K562 (cell line): ENCODE measurements around the gene UBE2V1. TPM values are rescaled to one million over a fixed set of nuclear protein-coding genes. Genes with fewer than 3 reads are reported as not detected.

Experiments used
- ATF7 ChIP-seq: fragments of 450-650 bp; IDR thresholded peaks from 2 replicates; pipeline ENCODE4 v1.7.1; 2014; ENCODE audit warnings: mild to moderate bottlenecking, moderate library complexity
- CXXC5 ChIP-seq: fragments of 250-450 bp; sonication (Bioruptor Pico); IDR thresholded peaks from 2 replicates; pipeline ENCODE4 v1.8.0; 2022; ENCODE audit warnings: inconsistent platforms, mild to moderate bottlenecking, moderate library complexity
- L3MBTL2 ChIP-seq: fragments of 450-650 bp; IDR thresholded peaks from 2 replicates; pipeline ENCODE4 v1.6.1; 2016; ENCODE audit warnings: mild to moderate bottlenecking, moderate library complexity
- NR2C2 ChIP-seq, 2 experiments: fragments of 200-800 bp in 1 of 2; sonication (Bioruptor generic) in 1 of 2; sonication (generic) in 1 of 2; formaldehyde crosslinking in 1 of 2; IDR thresholded peaks; 2 replicates each; pipeline versions ENCODE4 v1.6.1 to v1.8.0; 2016 to 2022; ENCODE audit warnings: mild to moderate bottlenecking in 1 of 2, missing compliant biosample characterization in 1 of 2, missing genetic modification characterization in 1 of 2, missing genetic modification reagents in 1 of 2
- POLR2AphosphoS5 ChIP-seq: IDR thresholded peaks from 2 replicates; pipeline ENCODE4 v1.6.1; 2011; ENCODE audit warnings: mild to moderate bottlenecking, low read depth, low read length, moderate library complexity; ENCODE audit not compliant: control insufficient read depth, insufficient read depth
- RBM25 ChIP-seq: fragments of 200-400 bp; formaldehyde crosslinking; IDR thresholded peaks from 2 replicates; pipeline ENCODE4 v1.6.1; 2018; ENCODE audit warnings: low read length, low read depth, moderate library complexity; ENCODE audit not compliant: severe bottlenecking
- RFX7 ChIP-seq: fragments of 250-450 bp; sonication (Bioruptor Pico); IDR thresholded peaks from 2 replicates; pipeline ENCODE4 v1.5.1; 2021; ENCODE audit warnings: mild to moderate bottlenecking
- SIN3A ChIP-seq, 2 experiments: fragments of 150-350 bp in 1 of 2; IDR thresholded peaks; 2 replicates each; pipeline ENCODE4 v1.6.1; 2011 to 2016; ENCODE audit warnings: borderline replicate concordance in 2 of 2, low read depth in 2 of 2, low read length in 2 of 2, mild to moderate bottlenecking in 2 of 2, moderate library complexity in 2 of 2; ENCODE audit not compliant: control insufficient read depth in 1 of 2
- TBP ChIP-seq: optimal IDR thresholded peaks from 2 replicates; pipeline ENCODE3; 2011; ENCODE audit warnings: low read depth, low read length, improper control_type of control experiment
- ZFP36 ChIP-seq: fragments of 150-350 bp; IDR thresholded peaks from 2 replicates; pipeline ENCODE4 v1.6.1; 2018; ENCODE audit warnings: low read length, low read depth; ENCODE audit not compliant: partially characterized antibody
- ZNF75A ChIP-seq: fragments of 450-650 bp; formaldehyde crosslinking; IDR thresholded peaks from 2 replicates; pipeline ENCODE4 v1.4.0; 2020; ENCODE audit warnings: mild to moderate bottlenecking
- polyA plus RNA-seq, 8 experiments: library from polyadenylated mRNA; depleted of rRNA in 4 of 8; stranded (reverse) in 5 of 8; unstranded in 3 of 8; fragments of >200 nt; fragmentation: Nextera tagmentation in 2 of 8; fragmentation: Illumina TruSeq in 1 of 8; extraction: Ambion mirVana in 2 of 8; extraction: Trizol in 1 of 8; gene quantifications; 2 replicates each; pipeline versions ENCODE4 v1.2.1 to v1.2.3, GENCODE V29; 2011 to 2014; ENCODE audit warnings: inconsistent platforms in 1 of 8, missing spikeins in 1 of 8
- total RNA-seq, 7 experiments: library from RNA; depleted of rRNA in 6 of 7; stranded (reverse); fragments of >200 nt in 6 of 7; fragmentation: Illumina TruSeq in 2 of 7; extraction: Trizol in 2 of 7; gene quantifications; 2 replicates each; pipeline versions ENCODE4 v1.2.1 to v1.2.3, GENCODE V29; 2011 to 2021; ENCODE audit warnings: low replicate concordance in 1 of 7
- TF ChIP-seq, protein P1 (sequence below), 2 experiments: fragments of 450-650 bp; formaldehyde crosslinking in 1 of 2; IDR thresholded peaks; 2 replicates each; pipeline versions ENCODE4 v1.4.0 to v1.6.1; 2014 to 2020; ENCODE audit warnings: mild to moderate bottlenecking in 2 of 2, borderline replicate concordance in 1 of 2, low read depth in 1 of 2
- TF ChIP-seq, protein P2 (sequence below): fragments of 450-650 bp; formaldehyde crosslinking; IDR thresholded peaks from 2 replicates; pipeline ENCODE4 v1.4.0; 2022; ENCODE audit warnings: missing genetic modification characterization
- TF ChIP-seq, protein P3 (sequence below), 2 experiments: fragments of 450-650 bp; conservative IDR thresholded peaks; 2 replicates each; pipeline ENCODE4 v1.6.1; 2017; ENCODE audit warnings: mild to moderate bottlenecking in 2 of 2, moderate library complexity in 2 of 2

The UBE2V1 gene
- total and polyA plus RNA-seq, 9 of the 15 experiments (the other 6 are each of a cell fraction or from before 2014, with no cell fraction given), result 93.0 to 357 (median 119) TPM

DNA sequence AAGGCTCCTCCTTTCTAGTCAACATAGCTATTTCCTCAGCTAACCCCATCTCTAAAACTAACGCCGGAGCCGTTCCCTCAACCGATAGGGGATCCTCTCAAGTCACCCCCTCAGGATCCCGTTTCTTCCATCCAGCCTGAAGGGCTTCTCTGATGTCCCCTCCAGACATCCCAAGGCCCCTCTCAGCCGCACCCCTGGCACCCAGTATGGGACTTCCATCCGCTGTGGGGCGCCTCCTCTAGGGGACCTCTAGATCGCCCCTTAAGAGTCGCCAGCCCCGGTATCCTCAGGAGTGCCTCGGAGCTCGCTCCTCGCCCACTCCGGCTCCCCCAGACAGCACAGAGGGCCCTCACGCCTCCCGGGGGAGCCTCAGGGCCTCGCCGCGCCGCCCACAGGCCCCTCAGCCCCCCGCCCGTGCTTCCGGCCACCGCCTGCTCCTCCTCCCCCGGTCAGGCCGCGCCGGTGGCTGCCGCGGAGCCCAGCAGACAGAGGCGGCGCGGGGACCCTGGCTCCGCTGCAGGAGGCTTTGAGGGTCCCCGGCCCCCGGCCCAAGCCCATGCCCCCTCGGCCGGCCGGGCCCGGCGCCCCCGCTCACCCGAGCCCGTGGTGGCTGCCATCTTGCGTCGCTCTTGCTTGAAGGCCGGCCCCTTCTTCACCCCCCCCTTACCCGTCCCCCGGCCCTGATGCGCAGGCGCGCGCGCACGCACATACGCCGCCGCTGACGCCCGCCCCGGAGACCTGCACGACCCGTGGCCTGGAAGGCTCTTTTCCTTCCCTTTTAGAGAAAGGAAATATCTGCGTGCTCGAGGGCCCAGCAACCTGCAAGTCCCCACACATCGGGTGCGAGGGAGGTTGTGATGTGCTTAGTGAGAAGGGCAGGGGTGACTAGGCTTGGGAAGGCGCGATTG is at the start of gene UBE2V1 (continued):
- TF ChIP-seq, protein P1, sequence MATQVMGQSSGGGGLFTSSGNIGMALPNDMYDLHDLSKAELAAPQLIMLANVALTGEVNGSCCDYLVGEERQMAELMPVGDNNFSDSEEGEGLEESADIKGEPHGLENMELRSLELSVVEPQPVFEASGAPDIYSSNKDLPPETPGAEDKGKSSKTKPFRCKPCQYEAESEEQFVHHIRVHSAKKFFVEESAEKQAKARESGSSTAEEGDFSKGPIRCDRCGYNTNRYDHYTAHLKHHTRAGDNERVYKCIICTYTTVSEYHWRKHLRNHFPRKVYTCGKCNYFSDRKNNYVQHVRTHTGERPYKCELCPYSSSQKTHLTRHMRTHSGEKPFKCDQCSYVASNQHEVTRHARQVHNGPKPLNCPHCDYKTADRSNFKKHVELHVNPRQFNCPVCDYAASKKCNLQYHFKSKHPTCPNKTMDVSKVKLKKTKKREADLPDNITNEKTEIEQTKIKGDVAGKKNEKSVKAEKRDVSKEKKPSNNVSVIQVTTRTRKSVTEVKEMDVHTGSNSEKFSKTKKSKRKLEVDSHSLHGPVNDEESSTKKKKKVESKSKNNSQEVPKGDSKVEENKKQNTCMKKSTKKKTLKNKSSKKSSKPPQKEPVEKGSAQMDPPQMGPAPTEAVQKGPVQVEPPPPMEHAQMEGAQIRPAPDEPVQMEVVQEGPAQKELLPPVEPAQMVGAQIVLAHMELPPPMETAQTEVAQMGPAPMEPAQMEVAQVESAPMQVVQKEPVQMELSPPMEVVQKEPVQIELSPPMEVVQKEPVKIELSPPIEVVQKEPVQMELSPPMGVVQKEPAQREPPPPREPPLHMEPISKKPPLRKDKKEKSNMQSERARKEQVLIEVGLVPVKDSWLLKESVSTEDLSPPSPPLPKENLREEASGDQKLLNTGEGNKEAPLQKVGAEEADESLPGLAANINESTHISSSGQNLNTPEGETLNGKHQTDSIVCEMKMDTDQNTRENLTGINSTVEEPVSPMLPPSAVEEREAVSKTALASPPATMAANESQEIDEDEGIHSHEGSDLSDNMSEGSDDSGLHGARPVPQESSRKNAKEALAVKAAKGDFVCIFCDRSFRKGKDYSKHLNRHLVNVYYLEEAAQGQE (IDR thresholded peaks at IDR 0.05; ENCODE audit: borderline replicate concordance), result 0 out of 2 replicates have a peak, but pooled peaks have one; percentile 3
- TF ChIP-seq, protein P1 (CRISPR knock-in tag; IDR thresholded peaks at IDR 0.05; ENCODE audit: low read depth), result no peak
- TF ChIP-seq, protein P2, sequence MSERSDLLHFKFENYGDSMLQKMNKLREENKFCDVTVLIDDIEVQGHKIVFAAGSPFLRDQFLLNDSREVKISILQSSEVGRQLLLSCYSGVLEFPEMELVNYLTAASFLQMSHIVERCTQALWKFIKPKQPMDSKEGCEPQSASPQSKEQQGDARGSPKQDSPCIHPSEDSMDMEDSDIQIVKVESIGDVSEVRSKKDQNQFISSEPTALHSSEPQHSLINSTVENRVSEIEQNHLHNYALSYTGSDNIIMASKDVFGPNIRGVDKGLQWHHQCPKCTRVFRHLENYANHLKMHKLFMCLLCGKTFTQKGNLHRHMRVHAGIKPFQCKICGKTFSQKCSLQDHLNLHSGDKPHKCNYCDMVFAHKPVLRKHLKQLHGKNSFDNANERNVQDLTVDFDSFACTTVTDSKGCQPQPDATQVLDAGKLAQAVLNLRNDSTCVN (CRISPR knock-in tag), result no peak
- TF ChIP-seq RFX7 (CRISPR knock-in tag), result no peak
- TF ChIP-seq ZFP36, result peak; percentile 5
- peak; percentile 74; the same call in 1 of the 2 replicates for TF ChIP-seq POLR2AphosphoS5
- no peak for TF ChIP-seq ZNF75A (CRISPR knock-in tag)
- no peak for TF ChIP-seq NR2C2 (CRISPR knock-in tag; IDR thresholded peaks at IDR 0.05)
- TF ChIP-seq NR2C2 (tag; IDR thresholded peaks at IDR 0.05), result peak; percentile 58
- TF ChIP-seq SIN3A (IDR thresholded peaks at IDR 0.05; ENCODE audit: borderline replicate concordance in 2 of 2, control insufficient read depth in 1 of 2, low read depth in 2 of 2, low read length in 2 of 2), result peak; percentile 50 to 84; a peak in 2 of 4 replicates
- TF ChIP-seq ATF7, result peak; percentile 46; the same call in 1 of the 2 replicates
- no peak for TF ChIP-seq RBM25
- peak; percentile 83 for TF ChIP-seq L3MBTL2
- peak; percentile 93 for TF ChIP-seq CXXC5
- TF ChIP-seq, protein P3, sequence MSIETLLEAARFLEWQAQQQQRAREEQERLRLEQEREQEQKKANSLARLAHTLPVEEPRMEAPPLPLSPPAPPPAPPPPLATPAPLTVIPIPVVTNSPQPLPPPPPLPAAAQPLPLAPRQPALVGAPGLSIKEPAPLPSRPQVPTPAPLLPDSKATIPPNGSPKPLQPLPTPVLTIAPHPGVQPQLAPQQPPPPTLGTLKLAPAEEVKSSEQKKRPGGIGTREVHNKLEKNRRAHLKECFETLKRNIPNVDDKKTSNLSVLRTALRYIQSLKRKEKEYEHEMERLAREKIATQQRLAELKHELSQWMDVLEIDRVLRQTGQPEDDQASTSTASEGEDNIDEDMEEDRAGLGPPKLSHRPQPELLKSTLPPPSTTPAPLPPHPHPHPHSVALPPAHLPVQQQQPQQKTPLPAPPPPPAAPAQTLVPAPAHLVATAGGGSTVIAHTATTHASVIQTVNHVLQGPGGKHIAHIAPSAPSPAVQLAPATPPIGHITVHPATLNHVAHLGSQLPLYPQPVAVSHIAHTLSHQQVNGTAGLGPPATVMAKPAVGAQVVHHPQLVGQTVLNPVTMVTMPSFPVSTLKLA (conservative IDR thresholded peaks at IDR 0.05), result peak in 1 of 2 experiments; percentile 60; a peak in 1 of 4 replicates
- peak; percentile 74 for TF ChIP-seq TBP
